Measurements from ENCODE around the gene KLK3.

The KLK3 gene

DNA sequence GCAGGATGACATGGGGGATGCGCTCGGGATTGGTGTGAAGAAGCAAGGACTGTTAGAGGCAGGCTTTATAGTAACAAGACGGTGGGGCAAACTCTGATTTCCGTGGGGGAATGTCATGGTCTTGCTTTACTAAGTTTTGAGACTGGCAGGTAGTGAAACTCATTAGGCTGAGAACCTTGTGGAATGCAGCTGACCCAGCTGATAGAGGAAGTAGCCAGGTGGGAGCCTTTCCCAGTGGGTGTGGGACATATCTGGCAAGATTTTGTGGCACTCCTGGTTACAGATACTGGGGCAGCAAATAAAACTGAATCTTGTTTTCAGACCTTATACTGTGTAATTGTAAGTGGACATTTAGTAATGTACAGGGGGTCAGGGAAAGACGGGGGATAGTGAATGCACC lies 25.5 kb downstream of the KLK3 start:
- TF ChIP-seq CTCF (IDR thresholded peaks at IDR 0.05; ENCODE audit: low read depth, low read length, missing control alignments) = no peak
- Histone ChIP-seq H3K4me3 (ENCODE audit: low read depth, low read length) (no peak overlapping the region), H3K36me3 (replicated peaks) (no peaks in the 10 kb centered on the region), H3K27ac (no peak overlapping the region), H3K27me3 (replicated peaks) (no peaks in the 10 kb centered on the region)
- DNase-seq = no peak
- in situ Hi-C loops (cut with HindIII; ENCODE audit: low pct_ligation_motif_present, low sequenced_read_pairs) = no loop called here

GRCh38 chr19:50882188-50882587 lies 27.5 kb downstream of the KLK3 start:
- DNase-seq = no peak
- TF ChIP-seq CTCF (IDR thresholded peaks at IDR 0.05; ENCODE audit: low read depth, low read length, missing control alignments) = no peak
- H3K27me3 ChIP-seq (replicated peaks) = no peaks in the 10 kb centered on the region
- no peak overlapping the region for H3K27ac ChIP-seq
- no peak overlapping the region for H3K4me3 ChIP-seq (ENCODE audit: low read depth, low read length)
- no peaks in the 10 kb centered on the region for H3K36me3 ChIP-seq (replicated peaks)
- in situ Hi-C loops (cut with HindIII; ENCODE audit: low pct_ligation_motif_present, low sequenced_read_pairs) = no loop called here

DNA sequence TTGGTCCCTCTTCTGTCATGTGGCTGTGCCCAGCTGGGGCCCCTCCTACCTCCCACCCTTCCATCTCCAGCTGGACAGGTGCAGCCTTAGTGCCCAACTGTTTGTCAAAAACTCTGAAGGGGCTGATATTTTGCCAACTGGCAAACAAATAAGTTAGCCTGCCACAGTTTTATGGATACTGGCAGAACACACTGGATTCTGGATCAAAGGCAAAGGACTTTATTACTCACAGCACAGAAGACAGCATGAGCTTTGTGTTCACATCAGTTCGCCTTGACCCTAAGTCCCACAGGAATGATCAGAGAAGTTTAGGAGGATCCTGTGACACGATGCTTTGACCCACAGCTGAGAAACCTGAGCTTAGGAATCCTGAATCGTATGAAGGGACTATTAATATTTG lies 34.9 kb downstream of the KLK3 start:
- H3K4me3 ChIP-seq (ENCODE audit: low read depth, low read length) = no peak overlapping the region
- H3K36me3 ChIP-seq (replicated peaks) = no peaks in the 10 kb centered on the region
- H3K27me3 ChIP-seq (replicated peaks) = no peaks in the 10 kb centered on the region
- no peak overlapping the region for H3K27ac ChIP-seq
- no peak for DNase-seq
- in situ Hi-C loops (cut with HindIII; ENCODE audit: low pct_ligation_motif_present, low sequenced_read_pairs) = no loop called here
- no peak for TF ChIP-seq CTCF (IDR thresholded peaks at IDR 0.05; ENCODE audit: low read depth, low read length, missing control alignments)

DNA sequence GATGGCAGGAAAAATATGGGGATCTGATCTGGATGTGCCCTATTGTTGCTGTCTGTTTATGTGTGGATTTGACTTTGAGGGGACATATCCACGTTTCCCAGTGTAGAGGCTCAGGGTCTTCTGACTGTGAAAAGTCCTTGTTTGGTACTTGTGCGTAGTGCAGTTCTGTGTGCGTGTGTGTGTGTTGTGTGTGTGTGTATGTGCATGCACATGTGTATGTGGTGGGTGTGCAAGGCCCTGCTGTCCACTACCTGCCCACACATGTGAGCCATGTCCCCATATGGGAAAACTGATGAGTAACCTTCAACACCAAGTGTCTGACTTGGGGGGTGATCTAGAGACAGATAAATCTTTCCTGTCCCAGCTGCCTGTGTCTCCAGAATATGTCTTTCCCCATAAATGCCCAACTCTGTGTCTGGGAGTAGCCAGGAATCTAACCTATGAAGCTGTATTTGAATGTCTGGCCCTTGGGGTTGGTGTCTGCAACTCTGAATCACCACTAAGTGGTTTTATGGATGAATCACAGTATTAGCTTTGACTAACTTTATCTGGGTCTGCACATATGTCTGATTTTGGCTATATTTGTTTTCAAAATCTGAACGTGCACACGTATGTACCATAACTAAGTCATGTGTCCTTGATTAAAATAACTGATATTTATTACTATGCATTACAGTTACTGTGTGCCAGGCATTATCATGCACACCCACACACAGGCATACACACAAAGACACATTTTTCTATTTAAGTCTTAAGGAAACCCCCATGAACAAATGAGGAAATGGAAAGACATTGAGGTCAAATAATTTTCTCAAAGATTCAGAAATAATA lies 35.9 kb downstream of the KLK3 start:
- in situ Hi-C loops (cut with HindIII; ENCODE audit: low pct_ligation_motif_present, low sequenced_read_pairs) = no loop called here
- no peak for TF ChIP-seq CTCF (IDR thresholded peaks at IDR 0.05; ENCODE audit: low read depth, low read length, missing control alignments)
- Histone ChIP-seq H3K36me3 (replicated peaks) (no peaks in the 10 kb centered on the region), H3K27ac (no peak overlapping the region), H3K4me3 (ENCODE audit: low read depth, low read length) (no peak overlapping the region), H3K27me3 (replicated peaks) (no peaks in the 10 kb centered on the region)
- DNase-seq = peak; percentile 16

- Histone ChIP-seq H3K4me3 (ENCODE audit: low read depth, low read length) (no peak overlapping the region), H3K36me3 (replicated peaks) (no peaks in the 10 kb centered on the region), H3K27ac (no peak overlapping the region), H3K27me3 (replicated peaks) (no peaks in the 10 kb centered on the region)
- DNase-seq = no peak
- in situ Hi-C loops (cut with HindIII; ENCODE audit: low pct_ligation_motif_present, low sequenced_read_pairs) = no loop called here
- no peak for TF ChIP-seq CTCF (IDR thresholded peaks at IDR 0.05; ENCODE audit: low read depth, low read length, missing control alignments)
Measured at GRCh38 chr19:50891253-50891625, 36.5 kb downstream of the KLK3 start.

All from brain microvascular endothelial cell (primary cell).